MM.1S (cell line): ENCODE measurements around the gene C1orf56.

Experiments
- CTCF ChIP-seq: fragments of 300-600 bp; sonication (generic); IDR thresholded peaks from 2 replicates; pipeline ENCODE4 v1.5.1; 2016; ENCODE audit warnings: antibody characterized with exemption, low read length, mixed read lengths
- EZH2 ChIP-seq: fragments of 300-600 bp; sonication (generic); optimal IDR thresholded peaks from 2 replicates; pipeline ENCODE3; 2017; ENCODE audit warnings: low read depth, mild to moderate bottlenecking, antibody characterized with exemption, low read length, mixed read lengths

- TF ChIP-seq CTCF (no peak), EZH2 (no peak)
Observed at GRCh38 chr1:151061704-151062103, 14.2 kb downstream of the C1orf56 start.
